NCI-H510A treated with DMSO at 0.1 percent for 48 hours (cell line): ENCODE results near the gene KATNBL1.
"Not testable (repeated sequence)": the region's sequence is repeated elsewhere in the genome, so short reads cannot be mapped to it uniquely, and the experiment has no call there.

Source experiments
- DNase-seq: peaks from one replicate; lab custom pipeline; 2025; lab: John Stamatoyannopoulos, UW

The KATNBL1 gene

GRCh38 chr15:34203305-34203704 lies 6.6 kb downstream of the KATNBL1 start:
- DNase-seq = no peak

- DNase-seq = not testable (repeated sequence)
These were observed 16.6 kb downstream of the KATNBL1 start for GRCh38 chr15:34193272-34193671.

DNA sequence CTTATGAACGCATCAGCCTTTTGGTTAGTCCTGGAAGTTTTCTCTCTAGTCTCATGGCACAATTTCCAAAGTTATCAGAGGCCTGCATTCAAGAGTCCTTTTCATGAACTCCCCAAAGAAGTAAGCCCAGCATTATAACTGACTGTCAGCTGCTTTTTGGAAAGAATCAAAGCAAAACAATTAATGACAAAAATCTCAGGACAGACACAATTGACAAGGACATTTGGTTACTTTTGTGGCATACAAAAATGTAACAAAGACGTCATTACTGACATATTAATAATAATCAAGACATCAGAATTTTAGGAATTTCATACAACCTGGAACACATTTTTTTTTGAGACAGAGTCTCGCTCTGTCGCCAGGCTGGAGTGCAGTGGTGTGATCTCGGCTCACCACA lies 21.2 kb downstream of the KATNBL1 start:
- no peak for DNase-seq

GRCh38 chr15:34185666-34186065 lies 24.2 kb downstream of the KATNBL1 start:
- DNase-seq = no peak

DNA sequence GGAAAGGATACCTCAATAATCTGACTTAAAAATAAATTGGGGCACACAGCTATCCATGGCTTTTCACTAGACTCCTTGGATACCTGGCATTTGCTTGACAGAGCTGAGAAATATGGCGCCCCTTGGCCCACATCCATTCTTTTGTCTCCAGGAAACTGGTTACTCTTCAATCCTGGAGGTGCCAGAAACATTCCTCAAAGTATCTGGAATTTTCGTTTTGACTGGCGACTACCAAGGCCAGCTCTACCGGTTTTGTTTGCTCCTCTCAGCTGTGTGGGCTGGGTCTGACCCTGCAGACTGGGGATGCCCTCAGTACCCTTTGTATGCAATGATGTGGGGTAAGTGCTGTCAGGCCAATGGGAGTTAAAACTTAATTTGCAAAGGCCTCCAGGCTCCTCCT lies 27.0 kb downstream of the KATNBL1 start:
- DNase-seq = no peak

DNA sequence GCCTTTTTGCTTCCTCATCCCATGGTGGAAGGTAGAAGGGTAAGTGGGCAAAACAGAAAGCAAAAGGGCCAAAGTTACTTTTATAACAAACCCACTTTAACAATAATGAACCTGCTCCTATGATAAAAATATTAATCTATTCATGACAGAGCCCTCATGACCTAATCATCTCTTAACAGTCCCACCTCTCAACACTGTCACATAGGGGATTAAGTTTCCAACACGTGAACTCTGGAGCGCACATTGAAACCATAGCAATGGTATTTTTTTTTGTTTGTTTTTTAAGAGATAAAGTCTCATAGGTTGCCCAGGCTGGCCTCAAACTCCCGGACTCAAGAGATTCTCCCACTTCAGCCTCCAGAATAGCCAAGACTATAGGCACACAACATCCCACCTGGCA lies 30.7 kb downstream of the KATNBL1 start:
- no peak for DNase-seq

DNA sequence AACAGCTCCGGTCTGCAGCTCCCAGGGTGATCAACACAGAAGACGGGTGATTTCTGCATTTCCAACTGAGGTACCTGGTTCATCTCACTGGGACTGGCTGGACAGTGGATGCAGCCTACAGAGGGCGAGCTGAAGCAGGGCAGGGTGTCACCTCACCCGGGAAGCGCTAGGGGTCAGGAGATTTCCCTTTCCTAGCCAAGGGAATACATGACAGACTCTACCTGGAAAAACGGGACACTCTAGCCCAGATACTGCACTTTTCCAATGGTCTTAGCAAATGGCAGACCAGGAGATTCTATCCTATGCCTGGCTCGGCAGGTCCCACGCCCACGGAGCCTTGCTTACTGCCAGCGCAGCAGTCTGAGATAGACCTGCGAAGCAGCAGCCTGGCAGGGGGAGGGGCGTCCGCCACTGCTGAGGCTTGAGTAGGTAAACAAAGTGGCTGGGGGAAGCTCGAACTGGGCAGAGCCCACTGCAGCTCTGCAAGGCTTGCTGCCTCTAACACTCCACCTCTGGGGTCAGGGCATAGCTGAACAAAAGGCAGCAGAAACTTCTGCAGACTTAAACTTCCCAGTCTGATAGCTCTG lies 43.8 kb downstream of the KATNBL1 start:
- not testable (repeated sequence) for DNase-seq

DNA sequence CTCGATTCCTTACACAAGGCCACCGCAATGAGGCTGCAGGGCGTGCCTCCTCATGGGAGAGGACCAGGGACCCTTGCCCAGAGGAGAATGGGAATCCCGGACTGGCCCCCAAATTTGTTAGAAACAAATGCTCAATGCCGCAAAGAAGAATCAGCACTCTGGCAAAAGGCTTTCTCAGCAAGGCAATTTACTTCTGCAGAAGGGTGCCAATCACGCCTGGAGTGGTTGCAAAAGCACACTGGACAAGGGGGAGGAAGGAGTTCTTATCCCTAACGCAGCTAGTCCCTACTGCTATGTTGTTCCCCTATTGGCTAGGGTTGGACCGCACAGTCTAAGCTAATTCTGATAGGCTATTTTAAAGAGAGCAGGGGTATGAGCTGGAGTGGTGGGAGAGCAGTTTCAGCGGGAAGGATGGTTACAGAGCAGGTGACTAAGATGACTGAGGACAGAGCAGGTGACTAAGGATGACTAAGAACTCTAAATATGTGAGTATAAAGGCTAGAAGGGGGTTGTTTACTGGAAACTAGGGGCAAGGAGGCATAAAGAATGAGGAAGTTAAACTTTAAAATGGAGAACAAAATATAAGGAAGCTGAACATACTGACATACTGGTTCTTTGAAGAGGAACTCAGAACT lies 48.5 kb downstream of the KATNBL1 start:
- no peak for DNase-seq

DNA sequence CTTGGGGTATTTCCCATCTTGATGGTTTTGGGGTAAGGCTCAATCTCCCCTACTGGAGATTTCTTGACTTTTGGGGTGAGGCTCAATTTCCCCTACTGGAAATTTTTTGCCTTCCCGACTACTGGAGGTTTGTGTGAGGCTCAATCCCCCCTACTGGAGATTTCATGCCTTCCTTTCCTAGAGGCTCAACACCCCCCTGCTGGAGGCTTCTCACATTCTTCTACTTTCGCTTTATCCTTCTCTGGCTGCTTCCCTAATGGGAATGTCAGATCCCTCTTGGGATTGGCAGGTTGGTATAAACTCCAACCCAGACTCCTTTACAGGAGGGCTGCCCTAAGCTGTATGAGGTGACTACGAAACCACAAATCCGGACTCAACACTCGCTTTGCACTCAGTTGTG lies 49.2 kb downstream of the KATNBL1 start:
- DNase-seq = no peak

- no peak for DNase-seq
These were observed 51.5 kb downstream of the KATNBL1 start for GRCh38 chr15:34158355-34158754.

- no peak for DNase-seq
These were observed 54.0 kb downstream of the KATNBL1 start for GRCh38 chr15:34155859-34156258.

DNA sequence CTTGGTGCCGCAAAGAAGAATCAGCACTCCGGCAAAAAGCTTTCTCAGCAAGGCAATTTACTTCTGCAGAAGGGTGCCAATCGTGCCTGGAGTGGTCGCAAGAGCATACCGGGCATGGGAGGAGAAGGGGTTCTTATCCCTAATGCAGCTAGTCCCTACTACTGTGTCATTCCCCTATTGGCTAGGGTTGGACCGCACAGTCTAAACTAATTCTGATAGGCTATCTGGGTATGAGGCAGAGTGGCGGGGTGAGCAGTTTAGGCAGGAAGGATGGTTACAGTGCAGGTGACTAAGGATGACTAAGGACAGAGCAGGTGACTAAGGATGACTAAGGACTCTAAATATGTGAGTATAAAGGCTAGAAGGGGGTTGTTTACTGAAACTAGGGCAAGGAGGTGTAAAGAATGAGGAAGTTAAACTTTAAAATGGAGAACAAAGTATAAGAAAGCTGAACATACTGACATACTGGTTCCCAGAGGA lies 55.1 kb downstream of the KATNBL1 start:
- no peak for DNase-seq

GRCh38 chr15:34147371-34148140 lies 62.3 kb downstream of the KATNBL1 start:
- no peak for DNase-seq

DNA sequence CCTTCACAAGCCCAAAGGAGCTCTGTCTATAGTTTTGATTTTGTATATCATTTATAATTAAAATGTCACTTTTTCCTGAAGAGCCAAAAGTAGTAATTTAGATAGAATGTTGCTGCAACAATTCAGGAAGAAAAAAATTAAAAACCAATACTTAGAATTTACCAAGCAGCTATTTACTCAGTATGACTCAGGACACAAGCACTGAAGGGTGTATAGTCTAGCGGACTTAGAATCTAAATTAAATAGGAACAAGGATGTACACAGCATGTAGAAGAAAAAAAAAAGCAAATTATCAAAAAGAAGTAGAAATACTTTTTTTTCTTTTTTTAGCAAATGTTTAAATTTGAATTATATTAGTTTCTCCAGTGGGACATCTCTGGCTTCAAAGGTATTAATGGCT lies 76.4 kb downstream of the KATNBL1 start:
- DNase-seq = no peak

GRCh38 chr15:34132881-34133280 lies 77.0 kb downstream of the KATNBL1 start:
- DNase-seq = no peak

DNA sequence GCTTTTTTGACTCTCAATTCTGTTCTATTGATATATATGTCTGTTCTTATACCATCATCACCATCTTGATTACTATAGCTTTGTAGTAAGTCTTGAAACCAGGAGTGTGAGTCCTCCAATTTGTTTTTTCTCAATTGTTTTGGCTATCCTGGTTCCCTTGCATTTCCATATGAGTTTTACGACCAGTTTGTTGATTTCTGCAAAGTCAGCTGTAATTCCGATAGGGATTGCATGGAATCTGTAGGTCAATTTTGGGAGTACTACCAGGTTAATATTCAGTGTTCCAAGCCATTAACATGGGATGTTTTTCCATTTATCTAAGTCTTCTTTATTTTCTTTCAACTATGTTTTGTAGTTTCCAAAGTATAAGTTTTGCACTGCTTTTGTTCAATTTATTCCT lies 81.0 kb downstream of the KATNBL1 start:
- DNase-seq = no peak

- no peak for DNase-seq
These were observed 83.4 kb downstream of the KATNBL1 start for GRCh38 chr15:34126522-34126921.

DNA sequence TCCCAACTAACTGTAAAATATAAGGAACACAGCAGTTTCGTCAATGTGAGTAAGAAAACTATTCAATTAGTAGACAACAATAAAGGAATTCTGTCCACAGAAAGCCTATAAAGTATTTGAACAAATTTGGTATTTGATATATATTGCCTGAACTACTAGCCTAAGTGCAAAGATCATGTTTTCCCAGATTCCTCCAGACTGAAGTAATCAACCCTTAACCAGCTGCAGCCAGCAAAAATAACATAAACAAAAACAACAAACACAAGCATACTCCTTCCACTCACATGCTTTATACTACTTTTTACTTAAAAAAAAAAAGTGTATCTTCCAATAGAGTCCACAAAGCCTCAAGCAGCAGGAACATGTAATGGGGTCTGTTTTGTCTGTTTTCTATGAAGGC lies 84.0 kb downstream of the KATNBL1 start:
- no peak for DNase-seq

DNA sequence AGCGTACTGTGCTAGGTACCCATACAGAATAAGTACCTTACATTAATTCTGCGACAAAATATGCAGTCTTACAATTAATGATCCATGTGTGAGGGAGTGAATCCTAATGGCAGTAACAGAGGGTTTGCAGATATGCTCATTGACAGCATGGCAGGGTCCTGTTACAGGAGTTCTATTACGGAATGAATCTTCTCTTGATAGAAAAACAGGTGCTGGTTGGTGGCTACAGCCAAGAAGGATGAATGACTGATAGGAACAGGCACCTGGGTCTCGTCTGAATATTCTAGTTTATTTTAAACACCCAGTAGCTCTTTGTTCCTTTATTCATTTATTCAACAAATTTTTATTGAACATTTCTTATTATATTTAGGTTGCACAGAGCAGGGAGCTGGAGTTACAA lies 85.2 kb downstream of the KATNBL1 start:
- no peak for DNase-seq

DNA sequence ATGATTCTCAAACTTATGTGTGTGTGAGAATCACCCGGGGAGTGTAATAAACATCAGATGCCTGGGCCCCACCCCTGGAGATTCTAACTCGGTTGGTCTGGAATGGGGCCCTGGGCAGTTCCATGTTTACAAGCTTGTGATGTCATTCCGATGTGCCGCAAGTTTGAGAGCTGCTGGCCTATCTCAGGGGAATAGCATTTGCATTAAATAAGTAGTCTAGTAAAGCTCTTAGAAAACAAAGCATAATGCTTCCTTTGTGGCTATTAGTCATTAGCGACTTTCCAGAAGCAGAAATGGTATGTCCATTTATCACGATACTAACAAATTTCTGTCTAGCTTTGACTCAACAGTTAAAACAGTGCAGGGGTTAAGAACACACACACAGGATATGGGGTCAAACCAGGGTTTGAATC lies 87.1 kb downstream of the KATNBL1 start:
- no peak for DNase-seq

- DNase-seq = not testable (repeated sequence)
These were observed 88.1 kb downstream of the KATNBL1 start for GRCh38 chr15:34121786-34122185.

GRCh38 chr15:34120420-34120819 lies 89.5 kb downstream of the KATNBL1 start:
- not testable (repeated sequence) for DNase-seq

DNA sequence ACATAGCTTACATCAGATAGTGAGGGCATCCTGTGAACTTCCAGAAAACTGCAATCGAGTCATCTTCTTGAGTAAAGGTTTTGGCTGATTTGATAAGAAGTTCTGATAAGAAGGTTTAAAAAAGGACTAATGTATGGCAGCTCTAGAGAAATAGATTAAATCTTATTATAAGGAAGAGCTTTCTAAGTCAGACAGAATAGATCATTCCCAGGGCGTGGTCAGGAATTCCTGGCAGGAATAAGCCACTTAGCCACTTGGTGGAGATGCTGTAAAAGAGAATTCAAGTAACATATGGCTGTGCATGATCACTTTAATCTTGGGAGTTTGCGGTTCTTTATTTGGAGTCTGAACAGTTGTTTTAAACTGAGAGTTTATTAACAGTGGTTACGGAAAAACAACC lies 90.6 kb downstream of the KATNBL1 start:
- DNase-seq = no peak
